Measurements from ENCODE around the gene UBAC2. TPM values are rescaled to one million over a fixed set of nuclear protein-coding genes. Genes with fewer than 3 reads are reported as not detected.

UBAC2 gene
- total and polyA plus RNA-seq, 2 of the 4 experiments (the other 2 are of a cell fraction), result 20.8 to 36.3 TPM

DNA sequence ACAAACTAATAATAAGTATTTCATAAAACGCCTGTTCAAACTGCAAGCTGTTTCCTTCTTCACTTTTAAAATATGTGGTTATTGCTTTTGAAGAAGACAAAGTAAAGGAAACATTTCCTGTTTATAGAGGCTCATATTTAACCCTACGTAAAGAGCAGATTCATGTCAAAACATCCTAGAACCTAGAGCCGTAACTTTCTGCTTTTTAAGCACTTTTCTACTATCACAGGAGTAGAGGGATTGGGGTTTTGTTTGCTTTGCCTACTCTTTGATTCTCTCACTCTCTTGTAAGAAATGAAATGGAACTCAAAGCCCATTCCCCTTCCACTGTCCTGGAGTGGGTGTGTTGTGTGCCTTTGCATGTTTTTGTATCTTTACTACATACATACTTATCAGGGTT lies 160.5 kb downstream of the UBAC2 start:
- ChIA-PET CTCF (no interaction called here), POLR2A (ENCODE audit: unreplicated experiment) (no interaction called here)
- Histone ChIP-seq H3K4me2 (ENCODE audit: low read depth, low read length) (no peak overlapping the region), H4K8ac (ENCODE audit: low read depth in 2 of 2, low read length in 2 of 2) (no peak overlapping the region), H3K4me1 (ENCODE audit: control insufficient read depth, insufficient read depth, low read length) (peaks cover 14% of the 10 kb centered on the region), H3K9me1 (ENCODE audit: insufficient read depth, low read length) (peaks cover 9% of the 10 kb centered on the region), H3K4me3 (ENCODE audit: insufficient read depth, low read depth, low read length) (no peak overlapping the region), H3K4ac (ENCODE audit: low read depth, low read length) (no peak overlapping the region), H4K5ac (ENCODE audit: low read depth, low read length) (no peak overlapping the region), H3K9ac (ENCODE audit: low read depth, low read length) (no peak overlapping the region), H3K14ac (replicated peaks; ENCODE audit: low read depth, low read length) (no peak overlapping the region), H3K56ac (ENCODE audit: extremely low read depth, insufficient read depth, low read length) (no peak overlapping the region), H4K91ac (ENCODE audit: insufficient read depth, low read depth, low read length) (no peak overlapping the region), H3K9me3 (ENCODE audit: control insufficient read depth, insufficient read depth, low read length) (no peaks in the 10 kb centered on the region), H2BK20ac (ENCODE audit: low read depth, low read length) (no peak overlapping the region), H3K23ac (ENCODE audit: low read depth, low read length) (no peak overlapping the region), H4K20me1 (ENCODE audit: insufficient read depth, low read length) (peaks cover 18% of the 10 kb centered on the region), H2AK5ac (ENCODE audit: low read depth, low read length) (no peak overlapping the region), H2AFZ (replicated peaks; ENCODE audit: low read length, poor library complexity) (no peak overlapping the region), H3K36me3 (ENCODE audit: control insufficient read depth, insufficient read depth, low read length) (peaks cover 1% of the 10 kb centered on the region), H3K18ac (ENCODE audit: low read depth, low read length) (no peak overlapping the region), H2AK9ac (replicated peaks; ENCODE audit: low read depth, low read length, poor library complexity) (no peak overlapping the region), H3K27me3 (ENCODE audit: control insufficient read depth, insufficient read depth, low read length) (no peaks in the 10 kb centered on the region), H3K79me1 (ENCODE audit: low read depth in 1 of 2, low read length in 2 of 2) (peaks cover 0 to 12% of the 10 kb centered on the region in 2 experiments; a peak in 2 of 4 replicates), H2BK15ac (ENCODE audit: low read depth, low read length) (no peak overlapping the region), H2BK5ac (ENCODE audit: low read depth, low read length, poor library complexity, severe bottlenecking) (no peak overlapping the region), H2BK120ac (ENCODE audit: low read depth, low read length) (no peak overlapping the region), H3K27ac (ENCODE audit: insufficient read depth, low read length) (no peak overlapping the region)
- intact Hi-C loops (cut with micrococcal nuclease) (no loop called here), dilution Hi-C loops (cut with HindIII; ENCODE audit: low sequenced_read_pairs, unreplicated experiment) (no loop called here), in situ Hi-C loops (cut with MboI; ENCODE audit: low sequenced_read_pairs) (no loop called here)
- no peak for ATAC-seq (ENCODE audit: low read depth)
- no CpG with 5 or more reads among the region's 3 CpGs for WGBS, 2 experiments (ENCODE audit: extremely low coverage in 2 of 2, insufficient read length in 1 of 2)
- no TSS peak for BruUV-seq (replicated peaks)
- no peak for DNase-seq
- TF ChIP-seq CEBPB (IDR thresholded peaks at IDR 0.05; ENCODE audit: low read depth, low read length) (no peak), SMC3 (IDR thresholded peaks at IDR 0.05; ENCODE audit: low read depth, low read length) (no peak), NFE2L2 (IDR thresholded peaks at IDR 0.05; ENCODE audit: low read depth, low read length) (no peak), FOS (IDR thresholded peaks at IDR 0.05; ENCODE audit: low read depth, low read length) (no peak), CHD1 (IDR thresholded peaks at IDR 0.05; ENCODE audit: low read depth, low read length) (no peak), MXI1 (IDR thresholded peaks at IDR 0.05; ENCODE audit: borderline replicate concordance, low read depth, low read length) (no peak), POLR2A (IDR thresholded peaks at IDR 0.05; ENCODE audit: low read depth, low read length) (no peak), RCOR1 (IDR thresholded peaks at IDR 0.05; ENCODE audit: insufficient replicate concordance, low read length) (no peak)
- TF ChIP-seq, protein P1, sequence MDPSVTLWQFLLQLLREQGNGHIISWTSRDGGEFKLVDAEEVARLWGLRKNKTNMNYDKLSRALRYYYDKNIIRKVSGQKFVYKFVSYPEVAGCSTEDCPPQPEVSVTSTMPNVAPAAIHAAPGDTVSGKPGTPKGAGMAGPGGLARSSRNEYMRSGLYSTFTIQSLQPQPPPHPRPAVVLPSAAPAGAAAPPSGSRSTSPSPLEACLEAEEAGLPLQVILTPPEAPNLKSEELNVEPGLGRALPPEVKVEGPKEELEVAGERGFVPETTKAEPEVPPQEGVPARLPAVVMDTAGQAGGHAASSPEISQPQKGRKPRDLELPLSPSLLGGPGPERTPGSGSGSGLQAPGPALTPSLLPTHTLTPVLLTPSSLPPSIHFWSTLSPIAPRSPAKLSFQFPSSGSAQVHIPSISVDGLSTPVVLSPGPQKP (IDR thresholded peaks at IDR 0.05; ENCODE audit: borderline replicate concordance, low read depth, low read length), result no peak

All from IMR-90 (cell line).